Measurements from ENCODE around the gene MMP28.

DNA sequence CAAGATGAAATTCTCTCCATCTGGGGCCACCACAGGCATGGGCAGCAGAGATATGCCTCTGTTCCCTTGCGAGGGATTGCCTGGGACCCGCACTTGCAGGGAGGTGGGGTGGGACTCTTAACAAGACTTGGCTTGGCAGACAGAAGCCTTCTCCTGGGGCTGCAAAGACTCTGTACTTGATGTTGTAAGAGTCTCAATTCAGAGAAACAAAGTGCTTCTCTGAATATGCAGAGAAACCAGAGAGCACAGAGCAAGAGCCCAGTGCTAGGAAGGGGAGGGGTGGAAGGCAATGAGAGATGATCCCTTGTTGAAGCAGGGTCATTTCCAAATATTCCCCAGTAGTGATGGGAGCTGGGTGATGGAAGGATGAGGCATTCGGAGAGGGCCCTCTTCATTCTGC lies 2.2 kb downstream of the MMP28 start:
- TF ChIP-seq, protein P1, sequence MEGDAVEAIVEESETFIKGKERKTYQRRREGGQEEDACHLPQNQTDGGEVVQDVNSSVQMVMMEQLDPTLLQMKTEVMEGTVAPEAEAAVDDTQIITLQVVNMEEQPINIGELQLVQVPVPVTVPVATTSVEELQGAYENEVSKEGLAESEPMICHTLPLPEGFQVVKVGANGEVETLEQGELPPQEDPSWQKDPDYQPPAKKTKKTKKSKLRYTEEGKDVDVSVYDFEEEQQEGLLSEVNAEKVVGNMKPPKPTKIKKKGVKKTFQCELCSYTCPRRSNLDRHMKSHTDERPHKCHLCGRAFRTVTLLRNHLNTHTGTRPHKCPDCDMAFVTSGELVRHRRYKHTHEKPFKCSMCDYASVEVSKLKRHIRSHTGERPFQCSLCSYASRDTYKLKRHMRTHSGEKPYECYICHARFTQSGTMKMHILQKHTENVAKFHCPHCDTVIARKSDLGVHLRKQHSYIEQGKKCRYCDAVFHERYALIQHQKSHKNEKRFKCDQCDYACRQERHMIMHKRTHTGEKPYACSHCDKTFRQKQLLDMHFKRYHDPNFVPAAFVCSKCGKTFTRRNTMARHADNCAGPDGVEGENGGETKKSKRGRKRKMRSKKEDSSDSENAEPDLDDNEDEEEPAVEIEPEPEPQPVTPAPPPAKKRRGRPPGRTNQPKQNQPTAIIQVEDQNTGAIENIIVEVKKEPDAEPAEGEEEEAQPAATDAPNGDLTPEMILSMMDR (conservative IDR thresholded peaks at IDR 0.05; ENCODE audit: low read depth, low read length), result no peak
- no peak for TF ChIP-seq MXI1 (IDR thresholded peaks at IDR 0.05; ENCODE audit: borderline replicate concordance, low read depth, low read length)
- TF ChIP-seq POLR2A (IDR thresholded peaks at IDR 0.05; ENCODE audit: low read depth, low read length), result no peak
- no peak for TF ChIP-seq FOS (IDR thresholded peaks at IDR 0.05; ENCODE audit: low read depth, low read length)
- no peak for TF ChIP-seq MAFK (IDR thresholded peaks at IDR 0.05; ENCODE audit: low read depth, low read length)
- no peak for TF ChIP-seq SMC3 (IDR thresholded peaks at IDR 0.05; ENCODE audit: low read depth, low read length)
- TF ChIP-seq BHLHE40 (IDR thresholded peaks at IDR 0.05; ENCODE audit: low read depth, low read length), result no peak
- TF ChIP-seq, protein P2, sequence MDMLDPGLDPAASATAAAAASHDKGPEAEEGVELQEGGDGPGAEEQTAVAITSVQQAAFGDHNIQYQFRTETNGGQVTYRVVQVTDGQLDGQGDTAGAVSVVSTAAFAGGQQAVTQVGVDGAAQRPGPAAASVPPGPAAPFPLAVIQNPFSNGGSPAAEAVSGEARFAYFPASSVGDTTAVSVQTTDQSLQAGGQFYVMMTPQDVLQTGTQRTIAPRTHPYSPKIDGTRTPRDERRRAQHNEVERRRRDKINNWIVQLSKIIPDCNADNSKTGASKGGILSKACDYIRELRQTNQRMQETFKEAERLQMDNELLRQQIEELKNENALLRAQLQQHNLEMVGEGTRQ (IDR thresholded peaks at IDR 0.05; ENCODE audit: low read depth, low read length), result no peak
- no peak for TF ChIP-seq RCOR1 (IDR thresholded peaks at IDR 0.05; ENCODE audit: insufficient replicate concordance, low read length)
- TF ChIP-seq RAD21 (IDR thresholded peaks at IDR 0.05; ENCODE audit: low read length), result no peak
- no peak for TF ChIP-seq CEBPB (IDR thresholded peaks at IDR 0.05; ENCODE audit: low read depth, low read length)
- TF ChIP-seq CHD1 (IDR thresholded peaks at IDR 0.05; ENCODE audit: low read depth, low read length), result no peak
- no peak for TF ChIP-seq MAZ (IDR thresholded peaks at IDR 0.05; ENCODE audit: borderline replicate concordance, low read depth, low read length)

Measured in IMR-90 (cell line).